GM21529 (cell line): ENCODE measurements around the gene KLHL22.
A peak's percentile ranks its signal among the peaks of the same experiment; 100 is the strongest.
"Not testable (repeated sequence)": the region's sequence is repeated elsewhere in the genome, so short reads cannot be mapped to it uniquely, and the experiment has no call there.

ENCODE experiments used
- ATAC-seq: cut with Tn5 transposase; IDR thresholded peaks from one replicate; pipeline ENCODE4 v1.9.1; 2021; ENCODE audit not compliant: unreplicated experiment

The KLHL22 gene

GRCh38 chr22:20494978-20495860, at the start of gene KLHL22:
TSS of gene KLHL22 (minus strand) at chr22:20495795. CDS start at chr22:20489211, 6,584 bp downstream.
- ATAC-seq, result peak; percentile 40

DNA sequence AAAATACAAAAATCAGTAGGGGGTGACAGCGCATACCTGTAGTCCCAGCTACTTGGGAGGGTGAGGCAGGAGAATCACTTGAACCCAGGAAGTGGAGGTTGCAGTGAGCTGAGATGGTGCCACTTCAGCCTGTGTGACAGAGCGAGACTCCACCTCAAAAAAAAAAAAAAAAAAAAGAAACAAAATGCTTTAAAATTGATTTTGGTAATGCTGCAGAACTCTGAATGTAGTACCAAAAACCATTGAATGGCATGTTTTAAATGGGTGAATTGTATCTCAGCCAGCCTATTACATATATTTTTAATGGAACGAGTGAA, 49.7 kb upstream of the KLHL22 start:
- not testable (repeated sequence) for ATAC-seq

GRCh38 chr22:20542736-20543135, 47.1 kb upstream of the KLHL22 start:
- ATAC-seq, result no peak

GRCh38 chr22:20542055-20542454, 46.5 kb upstream of the KLHL22 start:
- no peak for ATAC-seq

- ATAC-seq, result not testable (repeated sequence)
Measured at GRCh38 chr22:20538875-20539274, 43.3 kb upstream of the KLHL22 start.

- no peak for ATAC-seq
Measured at GRCh38 chr22:20537983-20538382, 42.4 kb upstream of the KLHL22 start.

DNA sequence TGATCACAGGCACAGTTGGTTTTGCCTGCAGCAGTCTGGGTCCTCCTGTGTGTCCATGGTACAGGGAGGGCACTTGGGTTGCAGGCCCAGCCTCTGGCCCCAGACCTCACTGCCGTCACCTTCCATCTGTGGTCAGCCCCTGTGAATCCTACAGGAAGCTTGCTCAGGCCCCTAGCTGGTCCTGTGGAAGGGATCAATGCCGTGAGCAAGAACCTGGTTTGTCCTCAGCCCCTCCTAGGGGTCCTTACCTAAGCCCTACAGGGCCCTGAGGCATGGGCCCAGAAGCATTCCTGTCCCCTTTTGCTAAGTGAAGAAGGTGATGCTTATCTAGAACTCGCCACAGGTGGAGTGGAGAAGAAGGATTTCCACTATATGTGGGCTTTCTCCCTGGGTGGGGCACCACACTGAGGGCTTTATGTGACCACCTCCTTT, 41.7 kb upstream of the KLHL22 start:
- no peak for ATAC-seq

DNA sequence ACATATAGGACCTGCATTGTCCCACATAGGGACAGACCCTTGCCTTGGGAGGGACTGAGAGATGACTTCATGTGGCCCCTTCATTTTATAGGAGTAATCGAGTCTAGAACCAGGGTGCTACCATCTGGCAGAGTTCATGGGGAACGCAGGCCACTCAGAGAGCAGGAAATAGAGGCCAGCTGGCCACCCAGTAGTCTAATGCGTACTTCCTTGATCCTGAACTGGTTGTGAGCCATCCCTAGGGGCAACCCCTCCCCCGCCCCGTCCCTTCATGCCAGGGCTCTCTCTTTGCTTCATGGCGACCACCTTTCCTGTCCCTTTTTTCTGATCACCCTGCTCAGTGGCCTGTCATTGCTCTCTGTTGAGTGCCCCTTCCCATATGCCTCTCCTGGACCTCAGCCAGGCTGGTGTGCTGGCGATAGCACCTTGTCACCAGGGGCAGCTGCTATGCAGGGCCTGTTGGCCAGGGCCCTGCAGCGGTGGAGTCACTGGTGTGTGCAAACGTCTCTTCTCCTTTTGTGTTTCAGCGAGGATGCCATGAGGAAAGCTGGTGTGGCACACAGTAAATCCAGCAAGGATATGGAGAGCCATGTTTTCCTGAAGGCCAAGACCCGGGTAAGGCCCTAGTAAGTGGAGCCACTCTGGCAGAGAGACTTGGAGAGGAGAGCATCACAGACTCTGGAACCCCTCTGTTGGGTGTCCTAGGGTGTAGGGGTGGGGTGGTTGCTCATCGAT, 41.2 kb upstream of the KLHL22 start:
- ATAC-seq, result no peak

- ATAC-seq, result no peak
Measured at GRCh38 chr22:20533879-20534265, 38.3 kb upstream of the KLHL22 start.

GRCh38 chr22:20533095-20533878, 37.7 kb upstream of the KLHL22 start:
- ATAC-seq, result no peak

- ATAC-seq, result no peak
Measured at GRCh38 chr22:20532256-20532993, 36.8 kb upstream of the KLHL22 start.

- ATAC-seq, result no peak
Measured at GRCh38 chr22:20531404-20532201, 36.0 kb upstream of the KLHL22 start.

DNA sequence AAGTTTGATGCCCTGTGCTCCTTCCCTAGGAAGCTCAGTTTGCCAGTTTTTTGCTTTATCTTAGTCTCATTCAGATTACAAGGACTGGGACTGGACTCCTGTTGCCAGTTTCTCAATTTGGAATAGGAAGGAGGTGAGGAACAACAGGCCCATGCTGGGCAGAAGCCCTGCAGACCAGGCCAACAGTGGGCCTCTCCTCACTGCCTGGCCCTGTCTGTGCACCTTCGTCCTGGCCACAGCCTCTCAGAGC, 35.5 kb upstream of the KLHL22 start:
- no peak for ATAC-seq

DNA sequence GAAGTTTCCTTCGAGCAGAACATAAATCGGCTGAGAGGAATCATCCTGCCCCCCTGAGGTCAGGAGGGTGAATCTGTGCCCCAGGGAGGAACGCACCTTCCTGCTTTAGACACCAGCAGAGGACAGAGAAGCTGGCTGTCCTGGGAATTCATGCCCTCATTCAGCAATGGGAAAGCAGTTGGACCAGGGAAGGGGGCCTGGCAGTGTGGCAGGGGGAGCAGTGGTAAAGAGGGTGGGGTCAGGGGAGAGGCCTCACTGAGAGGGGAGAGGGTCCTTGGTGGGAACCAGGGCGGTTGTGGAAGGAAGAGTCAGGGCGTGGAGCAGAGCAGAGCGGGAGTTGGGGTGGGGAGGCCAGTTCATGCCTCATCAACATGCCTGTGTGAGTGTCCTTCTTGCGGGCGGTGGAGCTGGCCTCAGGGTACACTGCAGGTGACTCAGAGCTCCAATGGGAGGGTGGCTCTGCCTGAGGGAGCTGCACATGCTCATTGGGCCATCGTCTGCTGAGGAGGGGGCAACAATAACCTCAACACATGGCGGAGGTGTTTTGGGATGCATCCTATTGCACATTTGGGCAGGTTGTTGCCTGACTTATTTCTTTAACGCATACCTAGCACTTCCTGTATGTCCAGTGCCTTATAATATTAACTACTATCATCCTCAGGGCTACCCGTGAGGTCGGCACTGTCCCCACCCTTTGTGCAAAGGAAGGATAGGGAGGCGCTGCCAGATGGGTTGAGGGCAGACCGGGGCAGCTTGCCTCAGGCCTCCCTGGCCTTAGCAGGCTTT, 35.0 kb upstream of the KLHL22 start:
- no peak for ATAC-seq

DNA sequence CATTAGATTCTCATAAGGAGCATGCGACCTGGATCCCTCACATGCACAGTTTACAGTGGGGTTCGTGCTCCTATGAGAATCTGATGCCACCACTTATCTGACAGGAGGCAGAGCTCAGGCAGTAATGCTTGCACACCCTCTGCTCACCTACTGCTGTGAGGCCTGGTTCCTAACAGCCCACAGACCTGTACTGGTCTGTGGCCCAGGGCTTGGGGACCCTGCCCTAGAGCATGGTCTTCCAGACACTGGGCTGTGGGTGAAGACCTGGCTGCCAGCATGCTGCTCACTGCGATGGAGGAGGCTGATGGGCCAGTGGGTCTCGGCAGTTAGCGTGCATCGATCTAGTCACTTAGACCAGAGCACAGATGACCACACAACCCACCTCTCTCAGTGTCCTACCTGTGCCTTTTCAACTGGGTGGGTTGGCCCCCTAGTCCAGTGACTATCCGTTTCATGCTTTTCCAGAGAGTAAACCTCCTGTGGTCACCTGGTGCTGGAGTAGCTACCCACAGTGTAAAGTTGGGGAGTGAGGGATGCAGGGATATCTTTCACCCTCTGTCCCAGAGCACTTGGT, 32.9 kb upstream of the KLHL22 start:
- ATAC-seq, result no peak

GRCh38 chr22:20526628-20527355, 31.2 kb upstream of the KLHL22 start:
- no peak for ATAC-seq

- no peak for ATAC-seq
Measured at GRCh38 chr22:20526305-20526627, 30.7 kb upstream of the KLHL22 start.

DNA sequence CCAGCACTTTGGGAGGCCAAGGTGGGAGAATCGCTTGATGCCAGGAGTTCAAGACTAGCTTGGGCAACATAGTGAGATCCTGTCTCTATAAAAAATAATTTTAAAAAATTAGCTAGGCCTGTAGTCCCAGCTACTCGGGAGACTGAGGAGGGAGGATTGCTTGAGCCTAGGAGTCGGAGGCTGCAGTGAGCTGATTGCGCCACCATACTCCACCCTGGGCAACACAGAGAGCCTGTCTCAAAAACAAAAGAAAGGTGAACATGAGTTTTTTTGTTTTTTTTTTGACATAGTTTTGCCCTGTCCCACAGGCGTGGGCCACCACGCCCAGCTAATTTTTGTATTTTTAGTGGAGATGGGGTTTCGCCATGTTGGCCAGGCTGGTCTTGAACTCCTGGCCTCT, 29.5 kb upstream of the KLHL22 start:
- ATAC-seq, result no peak

GRCh38 chr22:20524004-20524481, 28.4 kb upstream of the KLHL22 start:
- ATAC-seq, result no peak
